ENCODE results near the gene VPS39.

The VPS39 gene

DNA sequence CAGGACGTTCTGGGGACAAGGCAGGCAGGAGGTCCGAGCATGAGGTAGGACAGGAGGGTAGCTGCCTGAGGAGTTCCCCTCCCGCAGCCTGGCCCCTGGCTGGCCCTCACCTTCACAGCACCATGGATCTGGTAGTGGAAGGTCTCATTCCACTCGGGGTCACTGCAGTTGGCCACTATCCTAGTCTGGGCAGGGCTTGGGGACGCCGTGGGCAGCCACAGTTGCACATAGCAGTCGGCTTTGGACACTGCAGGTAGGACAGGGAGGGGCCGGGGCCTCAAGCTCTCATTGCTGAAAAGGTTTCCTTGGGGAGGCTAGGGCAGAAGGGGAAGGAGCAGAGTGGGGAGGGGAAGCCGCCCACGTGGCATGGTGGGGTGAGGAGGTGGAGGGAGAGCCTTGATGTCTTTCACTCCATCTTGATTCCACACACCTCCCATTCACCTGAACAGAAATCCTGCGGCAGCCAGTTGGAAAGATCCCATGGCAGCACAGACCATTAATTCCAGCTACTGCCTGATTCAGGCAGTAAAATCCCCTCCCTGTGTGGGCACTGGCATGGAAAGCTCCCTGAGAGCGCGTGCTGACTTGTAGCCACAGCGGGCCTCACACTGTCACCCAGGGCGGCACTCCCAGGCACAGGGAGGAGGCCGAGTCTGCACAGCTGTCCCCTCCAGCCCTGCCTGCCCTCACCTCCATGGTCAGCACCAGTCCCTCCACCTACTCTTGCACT lies 53.7 kb downstream of the VPS39 start:
- DNase-seq (ENCODE audit: low read depth), result no peak
- H3K4me3 ChIP-seq (ENCODE audit: control insufficient read depth, low read depth, low read length), result no peak overlapping the region
- TF ChIP-seq, protein P1, sequence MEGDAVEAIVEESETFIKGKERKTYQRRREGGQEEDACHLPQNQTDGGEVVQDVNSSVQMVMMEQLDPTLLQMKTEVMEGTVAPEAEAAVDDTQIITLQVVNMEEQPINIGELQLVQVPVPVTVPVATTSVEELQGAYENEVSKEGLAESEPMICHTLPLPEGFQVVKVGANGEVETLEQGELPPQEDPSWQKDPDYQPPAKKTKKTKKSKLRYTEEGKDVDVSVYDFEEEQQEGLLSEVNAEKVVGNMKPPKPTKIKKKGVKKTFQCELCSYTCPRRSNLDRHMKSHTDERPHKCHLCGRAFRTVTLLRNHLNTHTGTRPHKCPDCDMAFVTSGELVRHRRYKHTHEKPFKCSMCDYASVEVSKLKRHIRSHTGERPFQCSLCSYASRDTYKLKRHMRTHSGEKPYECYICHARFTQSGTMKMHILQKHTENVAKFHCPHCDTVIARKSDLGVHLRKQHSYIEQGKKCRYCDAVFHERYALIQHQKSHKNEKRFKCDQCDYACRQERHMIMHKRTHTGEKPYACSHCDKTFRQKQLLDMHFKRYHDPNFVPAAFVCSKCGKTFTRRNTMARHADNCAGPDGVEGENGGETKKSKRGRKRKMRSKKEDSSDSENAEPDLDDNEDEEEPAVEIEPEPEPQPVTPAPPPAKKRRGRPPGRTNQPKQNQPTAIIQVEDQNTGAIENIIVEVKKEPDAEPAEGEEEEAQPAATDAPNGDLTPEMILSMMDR (conservative IDR thresholded peaks at IDR 0.05; ENCODE audit: control insufficient read depth, insufficient read depth, low read depth, low read length), result no peak

DNA sequence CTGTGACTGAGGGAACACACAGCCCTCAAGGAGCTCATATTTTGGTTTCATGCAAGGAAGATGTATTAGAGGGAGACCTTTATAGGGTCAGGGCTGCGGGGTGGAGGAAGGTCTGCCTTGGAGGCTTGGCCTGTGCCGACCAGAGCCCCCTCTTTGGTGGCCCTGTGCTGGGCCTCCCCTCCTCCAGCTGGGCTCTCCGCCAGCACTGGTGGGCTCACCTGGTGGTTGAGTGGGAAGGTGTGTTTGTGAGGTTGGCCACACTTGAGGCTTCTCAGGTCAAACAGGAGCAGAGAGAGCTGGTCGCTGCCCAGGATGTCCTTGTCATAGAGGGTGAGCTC lies 54.3 kb downstream of the VPS39 start:
- no peak overlapping the region for H3K4me3 ChIP-seq (ENCODE audit: control insufficient read depth, low read depth, low read length)
- no peak for DNase-seq (ENCODE audit: low read depth)
- TF ChIP-seq, protein P1 (conservative IDR thresholded peaks at IDR 0.05; ENCODE audit: control insufficient read depth, insufficient read depth, low read depth, low read length), result no peak

DNA sequence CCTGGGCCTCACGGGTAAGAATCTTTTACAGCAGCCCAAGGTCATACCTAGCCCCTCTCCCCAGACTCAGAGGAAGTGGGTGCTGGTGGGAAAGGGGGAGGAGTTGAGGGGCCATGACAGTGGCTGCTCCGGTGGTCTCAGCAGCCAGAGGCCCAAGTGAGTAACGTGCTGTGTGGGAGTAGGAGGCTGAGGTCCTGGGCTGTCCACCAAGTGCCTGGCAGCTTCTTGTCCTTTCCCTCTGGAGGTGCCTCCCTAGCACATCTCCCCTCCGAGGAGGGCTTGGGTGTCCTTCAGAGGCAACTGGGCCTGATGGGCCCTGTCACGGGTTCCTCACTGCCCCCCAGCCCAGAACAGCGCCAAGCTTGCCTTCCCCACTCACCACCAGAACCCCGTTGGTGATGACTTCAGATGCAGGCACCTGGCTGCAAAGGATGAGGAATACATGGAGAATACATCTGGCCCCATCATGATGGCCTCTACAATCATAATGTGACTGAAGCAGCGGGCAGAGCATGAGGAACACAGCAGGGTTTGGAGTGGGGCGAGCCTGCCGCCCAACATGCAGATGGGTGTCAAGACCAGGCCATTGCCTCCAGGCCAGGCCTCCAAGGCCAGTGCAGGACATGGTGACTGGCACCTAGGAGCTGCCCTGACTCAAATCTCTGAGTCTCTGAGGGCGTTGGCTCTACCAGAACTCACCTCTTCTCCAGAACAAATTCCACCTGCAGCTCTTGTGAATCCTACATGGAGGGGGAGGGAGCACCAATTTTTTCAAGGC lies 55.0 kb downstream of the VPS39 start:
- no peak for DNase-seq (ENCODE audit: low read depth)
- TF ChIP-seq, protein P1 (conservative IDR thresholded peaks at IDR 0.05; ENCODE audit: control insufficient read depth, insufficient read depth, low read depth, low read length), result no peak
- no peak overlapping the region for H3K4me3 ChIP-seq (ENCODE audit: control insufficient read depth, low read depth, low read length)

DNA sequence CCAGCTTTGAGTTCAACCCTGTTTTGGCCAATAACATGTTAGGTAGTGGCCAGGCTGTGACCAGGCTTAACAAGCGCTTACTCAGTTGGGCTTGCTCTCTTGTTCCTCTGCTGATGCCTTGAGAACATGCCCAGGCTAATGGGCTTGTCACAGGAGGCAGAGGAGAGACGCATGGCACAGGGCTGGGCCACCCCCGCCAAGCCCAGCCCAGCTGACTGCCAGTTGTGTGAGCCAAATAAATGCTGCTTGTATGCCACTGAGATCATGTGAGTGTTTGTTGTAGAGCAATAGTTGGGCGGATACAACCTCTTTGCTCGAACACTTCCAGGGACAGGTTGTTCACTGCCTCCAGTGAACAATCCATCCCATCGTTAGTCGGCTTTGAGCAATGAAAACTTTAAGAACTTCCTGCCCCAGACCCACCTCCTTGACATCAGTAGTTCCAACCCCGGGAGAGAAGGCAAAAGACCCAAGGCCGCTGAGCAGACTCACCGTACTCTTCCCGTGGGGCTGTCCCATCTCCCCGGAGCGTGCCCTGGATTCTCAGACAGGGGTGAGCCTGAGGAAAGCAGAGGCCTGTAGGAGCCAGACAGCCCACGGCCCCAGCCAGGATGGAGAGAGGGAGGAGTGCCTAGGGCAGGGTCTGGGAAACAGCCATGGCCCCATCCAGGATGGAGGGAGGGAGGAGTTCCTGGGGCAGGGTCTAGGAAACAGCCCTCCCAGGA lies 55.7 kb downstream of the VPS39 start:
- H3K4me3 ChIP-seq (ENCODE audit: control insufficient read depth, low read depth, low read length), result no peak overlapping the region
- TF ChIP-seq, protein P1 (conservative IDR thresholded peaks at IDR 0.05; ENCODE audit: control insufficient read depth, insufficient read depth, low read depth, low read length), result no peak
- no peak for DNase-seq (ENCODE audit: low read depth)

DNA sequence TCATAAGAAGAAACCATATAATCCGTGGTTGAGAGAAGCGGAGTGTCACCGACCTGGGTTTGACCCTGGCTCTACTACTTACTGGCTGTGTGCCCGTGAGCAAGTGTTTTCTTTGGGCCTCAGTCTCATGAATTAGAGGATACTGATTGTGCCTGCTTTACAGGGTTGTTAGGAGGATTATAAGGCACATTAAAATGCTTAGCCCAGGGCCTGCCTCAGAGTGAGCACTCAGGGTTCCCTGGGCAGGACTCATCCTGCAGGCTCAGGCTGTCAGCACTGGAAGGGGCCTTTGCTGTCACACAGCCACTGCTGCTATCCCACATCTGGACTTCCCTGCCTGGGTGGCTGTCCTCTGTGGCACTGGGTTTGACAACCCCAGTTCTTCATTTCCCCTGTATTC lies 56.4 kb downstream of the VPS39 start:
- no peak overlapping the region for H3K4me3 ChIP-seq (ENCODE audit: control insufficient read depth, low read depth, low read length)
- TF ChIP-seq, protein P1 (conservative IDR thresholded peaks at IDR 0.05; ENCODE audit: control insufficient read depth, insufficient read depth, low read depth, low read length), result no peak
- DNase-seq (ENCODE audit: low read depth), result no peak

DNA sequence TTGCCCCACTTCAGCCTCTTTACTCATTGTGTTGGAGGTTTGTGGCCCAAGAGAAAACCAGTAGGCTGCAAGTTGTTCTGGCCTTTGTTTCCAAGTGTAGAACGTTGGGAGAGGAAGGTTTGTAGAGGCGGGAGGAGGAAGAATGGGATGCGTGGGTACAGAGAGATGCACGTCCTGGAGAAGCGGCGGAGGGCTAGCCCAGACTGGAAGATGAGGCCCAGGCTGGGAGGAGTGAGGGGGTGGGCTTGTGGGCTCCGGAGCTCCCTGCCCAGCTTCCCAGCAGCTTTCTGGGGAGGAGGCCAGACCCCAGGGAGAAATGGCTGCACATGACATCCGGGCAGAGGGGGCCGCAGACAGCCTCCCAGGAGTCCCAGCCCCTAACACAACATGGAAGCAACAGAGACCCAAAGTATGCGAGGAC lies 57.0 kb downstream of the VPS39 start:
- TF ChIP-seq, protein P1 (conservative IDR thresholded peaks at IDR 0.05; ENCODE audit: control insufficient read depth, insufficient read depth, low read depth, low read length), result no peak
- DNase-seq (ENCODE audit: low read depth), result no peak
- no peak overlapping the region for H3K4me3 ChIP-seq (ENCODE audit: control insufficient read depth, low read depth, low read length)

Measured in fibroblast of mammary gland (primary cell).